HFF-Myc (cell line): ENCODE data around the gene TF.

Experiments
- DNase-seq: peaks from one replicate; pipeline ENCODE4 v3.0.0-alpha.2; 2011; ENCODE audit warnings: low read depth; ENCODE audit errors: extremely low read depth
- H3K4me3 ChIP-seq: replicated peaks from 2 replicates; pipeline ENCODE4 v1.5.1; 2011; ENCODE audit warnings: low read depth, mild to moderate bottlenecking, control low read depth, low read length
- CTCF ChIP-seq: IDR thresholded peaks from 2 replicates; pipeline ENCODE4 v1.5.1; 2012; ENCODE audit warnings: mild to moderate bottlenecking, low read depth, low read length, control low read depth; ENCODE audit errors: missing control alignments

TF gene

DNA sequence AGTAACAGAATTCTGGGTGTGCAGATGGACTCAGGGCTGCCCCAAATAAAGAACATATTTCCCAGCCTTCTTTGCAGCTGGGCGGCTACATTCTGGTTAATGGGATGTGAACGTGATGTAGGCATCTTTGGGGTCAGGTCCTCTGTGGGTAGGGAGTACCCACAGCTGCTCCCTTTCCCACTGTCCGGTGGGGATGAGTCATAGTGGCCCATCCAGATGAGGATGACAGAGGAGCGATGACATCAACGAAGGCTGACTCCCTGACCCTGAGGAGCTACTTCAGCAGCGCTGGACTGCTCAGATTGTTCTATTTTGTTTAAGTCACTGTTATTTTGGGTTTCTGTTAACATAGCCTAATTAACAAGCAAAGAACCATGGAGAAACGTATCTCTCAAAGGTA, 97.4 kb downstream of the TF start:
- TF ChIP-seq CTCF: no peak
- peak; percentile 27 for DNase-seq
- no peak overlapping the region for H3K4me3 ChIP-seq

GRCh38 chr3:133845127-133845526, 98.9 kb downstream of the TF start:
- no peak for DNase-seq
- H3K4me3 ChIP-seq: no peak overlapping the region
- no peak for TF ChIP-seq CTCF
